Epidermal melanocyte (primary cell): ENCODE measurements around the gene TAF1C.

Source experiments
- DNase-seq: peaks from one replicate; pipeline ENCODE4 v3.0.0; 2011; ENCODE audit warnings: low spot score; ENCODE audit not compliant: insufficient read length

The TAF1C gene

DNA sequence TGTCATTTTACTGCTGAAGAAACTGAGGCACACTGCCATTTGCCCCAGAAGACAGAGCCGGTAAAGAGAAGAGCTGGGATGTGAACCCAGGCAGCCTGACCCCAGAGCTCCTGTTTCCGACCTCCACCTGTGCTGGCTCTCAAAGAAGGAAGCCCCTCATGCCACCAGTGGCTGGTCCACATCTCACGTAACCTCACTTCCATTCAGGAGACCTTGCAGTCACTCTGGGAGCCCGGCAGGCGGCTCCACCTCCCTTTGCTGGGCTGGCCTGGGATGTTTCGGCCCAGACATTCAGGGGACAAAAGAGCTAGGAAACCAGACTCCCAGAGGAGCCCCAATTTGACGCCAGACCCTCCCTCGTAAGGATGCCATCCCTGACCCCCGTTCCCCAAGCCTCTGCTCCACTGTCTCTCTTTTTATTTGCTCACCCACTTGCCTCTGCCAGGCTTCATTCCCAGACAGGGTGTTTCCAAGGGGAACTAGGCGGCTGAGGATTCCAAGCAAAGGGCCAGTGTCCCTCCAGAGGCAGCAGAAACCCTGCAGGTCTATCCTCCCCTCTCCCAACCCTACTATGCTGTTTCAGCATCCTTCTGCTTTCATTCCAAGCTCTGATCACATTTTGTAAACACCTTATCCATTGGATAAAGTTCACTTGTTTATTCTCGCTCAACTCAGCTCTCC, 2.8 kb downstream of the TAF1C start:
- no peak for DNase-seq

DNA sequence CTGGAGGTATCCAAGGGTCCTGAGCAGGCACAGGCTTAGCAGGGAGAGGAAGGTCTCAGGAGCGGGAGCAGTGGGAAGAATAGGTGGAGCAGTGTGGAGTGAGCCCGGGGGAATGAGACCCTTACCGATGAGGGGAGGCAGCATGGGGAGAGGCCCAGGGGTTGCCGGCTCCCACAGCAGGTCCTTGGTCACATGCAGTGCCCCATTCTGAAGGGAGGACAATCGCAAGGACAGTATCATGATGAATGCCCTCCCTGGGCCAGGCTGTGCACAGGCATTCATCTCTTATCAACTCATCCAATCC, 3.3 kb downstream of the TAF1C start:
- no peak for DNase-seq

DNA sequence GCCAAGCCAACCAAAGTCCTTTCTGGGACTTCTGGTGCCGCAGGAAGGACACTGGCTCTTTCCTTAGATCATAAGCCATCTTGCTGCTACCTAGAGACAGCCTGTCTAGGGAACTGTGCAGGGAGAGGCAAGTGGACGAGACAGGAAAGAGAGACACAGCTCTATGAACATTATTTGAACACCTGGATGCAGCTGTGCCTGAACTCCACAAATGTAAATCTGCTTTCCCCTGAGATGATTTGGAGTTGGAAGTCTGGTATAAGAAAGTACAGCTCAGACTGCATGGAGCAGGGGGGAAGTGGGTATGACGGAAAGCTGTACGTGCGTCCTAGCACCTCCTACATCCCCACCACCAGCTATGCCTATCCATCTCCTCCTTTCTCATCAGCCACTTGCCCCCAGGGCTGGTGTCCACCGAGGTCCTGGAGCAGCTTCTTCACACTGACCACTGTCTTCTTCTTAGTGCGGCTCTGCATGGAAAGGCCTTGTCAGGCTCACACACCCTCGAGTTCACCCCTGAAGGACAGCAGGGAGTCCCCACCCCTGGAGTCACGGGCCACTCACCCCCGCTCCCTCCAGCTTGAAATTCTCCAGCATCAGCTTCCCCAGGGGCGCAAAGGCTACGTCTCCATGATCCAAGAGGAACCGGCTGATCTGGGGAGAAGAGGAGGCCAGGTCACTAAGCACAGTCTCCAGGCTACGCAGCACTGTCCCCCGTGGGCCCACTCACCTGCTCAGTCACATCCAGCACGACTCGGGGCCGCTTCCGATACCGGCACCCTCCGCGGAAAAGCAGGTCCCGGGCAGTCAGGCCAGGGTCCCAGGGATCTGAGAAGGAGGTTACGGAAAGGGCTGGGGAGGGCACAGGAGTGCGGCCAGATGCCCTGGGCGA, 3.9 kb downstream of the TAF1C start:
- no peak for DNase-seq

DNA sequence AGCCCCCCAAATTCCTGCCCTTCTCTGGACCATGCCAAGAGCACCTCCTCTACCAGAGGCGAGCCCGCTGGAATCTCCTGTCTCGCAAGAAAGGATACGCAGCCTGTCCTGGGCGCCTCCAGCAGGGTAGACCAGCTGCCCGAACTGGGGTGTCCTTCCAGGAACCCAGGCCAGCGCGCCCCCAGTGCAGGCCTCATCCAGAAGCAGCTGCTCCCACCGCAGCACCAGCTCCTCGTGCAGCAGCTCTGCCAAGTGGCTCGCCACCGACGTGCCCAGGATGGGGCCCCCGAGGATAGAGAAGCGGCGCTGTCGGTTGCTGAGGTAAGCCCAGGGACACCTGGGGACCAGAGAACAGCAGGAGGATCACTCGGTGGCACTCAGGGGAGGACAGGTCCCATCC, 4.8 kb downstream of the TAF1C start:
- no peak for DNase-seq

DNA sequence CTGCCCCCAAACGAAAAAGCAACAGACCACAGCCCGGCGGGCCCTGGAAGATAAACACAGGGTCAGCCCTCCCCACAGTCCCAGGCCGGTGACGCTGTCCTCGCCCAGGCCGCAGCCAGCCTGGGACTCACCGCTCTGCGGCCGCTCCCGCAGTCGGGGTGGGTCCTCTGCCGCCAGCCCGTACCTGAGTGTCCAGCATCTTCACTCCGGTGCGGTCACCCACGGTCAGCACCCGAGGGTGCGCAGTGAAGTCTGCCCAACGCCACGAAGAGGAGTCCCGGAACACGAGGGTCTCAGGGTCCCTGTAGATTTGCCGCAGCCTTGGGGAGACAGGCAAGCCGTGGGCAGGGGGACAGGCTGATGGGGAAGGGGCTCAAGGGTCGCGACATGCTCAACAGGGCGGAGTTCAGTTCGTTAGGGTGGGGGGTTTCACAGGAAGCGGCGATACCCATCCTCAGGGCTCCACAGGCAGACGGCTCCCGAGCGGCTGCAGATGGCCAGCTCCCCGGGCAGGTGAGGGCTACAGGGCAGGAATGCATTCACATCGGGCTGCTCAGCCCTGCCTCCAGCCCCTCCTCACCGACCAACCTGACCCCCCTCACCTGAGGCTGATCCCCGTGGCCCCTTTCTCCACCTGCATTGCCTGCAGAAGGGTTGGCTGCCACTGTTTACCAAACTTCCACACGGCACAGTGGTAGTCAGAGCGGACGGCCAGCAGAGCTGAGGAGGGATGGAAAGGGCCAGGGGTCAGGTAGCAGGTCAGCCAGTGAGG, 5.5 kb downstream of the TAF1C start:
- no peak for DNase-seq

DNA sequence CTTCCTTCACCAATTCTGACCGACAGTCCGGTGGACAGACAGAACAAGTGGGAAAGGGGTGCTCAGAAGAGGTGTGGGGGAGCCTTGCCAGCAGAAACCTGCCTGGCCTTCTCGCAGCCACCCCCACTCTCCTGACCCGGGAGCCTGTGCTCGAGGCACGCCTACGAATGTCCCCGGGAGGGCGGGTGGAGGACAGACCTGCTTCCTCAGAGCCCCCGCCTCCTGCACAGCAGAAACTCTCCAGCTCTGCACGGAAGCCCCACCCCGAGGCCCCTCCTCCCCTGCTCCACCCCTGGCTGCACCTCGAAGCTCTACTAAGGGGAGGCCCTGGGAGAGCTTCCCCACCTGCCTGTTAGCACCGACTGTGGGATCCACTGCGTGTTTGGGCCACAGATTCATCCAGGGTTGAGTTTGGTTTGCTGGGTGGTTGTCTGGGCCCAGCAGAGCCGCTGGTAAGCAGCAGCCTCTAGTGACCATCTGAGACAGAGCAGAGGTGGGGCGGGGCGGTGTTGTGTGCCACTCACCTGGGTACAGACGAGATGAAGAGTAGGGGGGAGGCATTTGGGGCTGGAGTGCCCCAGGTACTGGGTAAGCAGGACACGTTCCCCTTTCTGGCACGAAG, 6.2 kb downstream of the TAF1C start:
- no peak for DNase-seq

DNA sequence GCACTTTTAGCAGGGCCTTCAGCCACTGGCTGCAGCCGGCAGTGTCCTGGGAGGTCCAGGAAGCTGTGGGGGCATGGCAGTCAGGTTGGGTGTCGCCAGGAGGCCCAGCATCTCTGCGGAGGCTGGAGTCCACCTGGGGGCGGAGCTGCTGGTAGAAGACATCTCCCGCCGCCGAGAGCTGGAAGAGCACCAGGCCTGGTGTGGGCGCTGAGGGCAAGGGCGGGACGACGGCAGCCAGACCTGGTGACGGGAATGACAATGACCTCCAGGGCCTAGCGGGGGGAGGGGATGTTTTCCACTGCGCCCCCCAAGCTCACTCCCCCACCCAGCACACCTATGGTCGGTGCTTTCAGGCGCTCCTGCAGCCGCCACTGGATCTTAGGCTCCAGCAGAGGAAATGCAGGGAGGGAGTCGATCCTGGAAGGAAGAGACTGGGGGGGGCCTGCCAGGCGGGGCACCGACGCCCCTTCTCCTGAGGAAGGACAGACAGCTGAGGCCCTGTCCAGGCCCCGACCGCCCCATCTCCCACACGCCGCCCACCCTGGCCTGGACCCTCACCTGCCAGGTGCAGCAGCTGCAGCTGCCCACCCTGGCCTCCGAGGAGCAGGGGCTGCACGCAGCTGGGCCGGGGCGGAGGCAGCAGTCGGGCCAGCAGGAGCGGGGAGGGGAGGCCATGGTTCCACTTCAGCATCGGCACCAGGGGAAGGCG, 7.1 kb downstream of the TAF1C start:
- DNase-seq: no peak

DNA sequence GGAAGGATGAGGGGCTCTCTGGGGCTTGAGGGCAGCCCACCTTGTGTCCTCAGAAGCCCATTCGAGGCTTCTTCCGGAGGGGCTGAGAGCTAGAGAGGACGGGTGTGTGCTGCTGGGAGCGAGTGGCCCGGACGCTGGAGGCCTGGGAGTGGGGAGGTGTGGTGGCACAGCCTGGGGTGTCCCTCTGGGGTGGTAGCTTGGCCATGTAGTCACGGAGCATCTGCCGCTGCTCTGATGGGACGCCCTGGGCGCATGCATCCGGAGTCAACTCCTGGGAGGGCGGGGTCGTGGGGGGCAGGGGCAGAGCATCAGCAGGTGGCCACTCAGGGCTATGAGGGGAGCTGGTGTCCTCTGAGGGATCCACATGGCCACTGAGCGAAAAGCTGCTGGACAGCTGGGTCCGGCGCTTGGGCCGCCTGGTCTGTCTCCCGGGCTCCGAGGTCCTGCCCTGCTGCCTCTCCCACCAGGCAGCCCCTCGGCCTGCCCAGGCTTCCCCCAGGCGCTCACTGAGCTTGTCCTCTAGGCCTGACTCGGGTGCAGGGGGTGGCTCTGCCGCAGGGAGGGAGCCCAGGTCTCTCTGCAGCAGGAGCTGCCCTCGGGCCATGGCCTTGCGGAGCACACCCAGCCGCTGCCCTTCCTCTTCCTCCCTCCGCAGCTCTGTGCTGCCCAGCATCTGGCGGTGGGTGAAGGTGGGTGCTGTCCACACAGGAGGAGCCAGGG, 7.8 kb downstream of the TAF1C start:
- no peak for DNase-seq

DNA sequence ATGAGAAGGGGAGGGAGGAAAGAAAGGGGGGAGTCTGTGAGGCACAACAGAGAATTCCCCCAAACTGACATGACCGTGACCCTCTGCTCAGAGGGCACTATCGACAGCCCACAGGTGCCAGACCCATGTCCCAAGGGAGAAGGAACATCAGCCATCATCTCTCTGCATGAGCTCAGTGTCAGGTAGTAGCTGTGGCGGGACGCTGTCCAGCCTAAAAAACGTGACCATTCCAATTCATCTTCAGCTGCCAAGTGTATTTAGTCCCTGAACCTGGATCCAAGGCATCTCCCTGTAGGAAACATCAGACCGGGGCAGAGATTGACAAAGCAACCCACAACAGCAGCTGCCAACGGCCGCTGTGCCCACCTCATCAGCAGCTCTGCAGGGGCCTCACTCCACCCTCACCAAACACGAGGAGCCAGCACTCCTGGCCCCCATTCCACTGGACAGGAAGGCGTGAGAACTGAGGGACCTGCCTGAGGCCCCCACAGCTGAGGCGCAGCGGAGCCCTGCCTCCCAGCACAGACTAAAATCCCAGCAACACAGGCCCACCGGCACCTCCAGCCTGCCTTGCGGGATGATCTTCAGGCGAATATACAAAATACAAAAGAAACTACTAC, 8.6 kb downstream of the TAF1C start:
- DNase-seq: no peak

DNA sequence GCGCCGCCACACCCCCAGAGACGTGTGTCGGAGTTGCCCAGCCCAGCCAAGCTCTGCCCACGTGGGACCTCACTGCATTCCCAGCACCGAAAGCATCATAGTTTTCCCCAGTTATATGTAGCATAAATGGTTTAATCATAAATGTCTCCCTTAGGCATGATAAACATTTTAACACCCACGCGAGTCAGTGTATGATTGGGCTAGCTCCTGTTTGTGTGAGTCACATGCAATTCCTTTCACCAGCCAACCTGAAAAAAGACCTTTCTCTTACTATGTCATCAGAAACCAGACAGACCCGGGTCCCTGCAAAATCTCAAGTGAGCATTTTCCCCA, 9.2 kb downstream of the TAF1C start:
- DNase-seq: no peak

DNA sequence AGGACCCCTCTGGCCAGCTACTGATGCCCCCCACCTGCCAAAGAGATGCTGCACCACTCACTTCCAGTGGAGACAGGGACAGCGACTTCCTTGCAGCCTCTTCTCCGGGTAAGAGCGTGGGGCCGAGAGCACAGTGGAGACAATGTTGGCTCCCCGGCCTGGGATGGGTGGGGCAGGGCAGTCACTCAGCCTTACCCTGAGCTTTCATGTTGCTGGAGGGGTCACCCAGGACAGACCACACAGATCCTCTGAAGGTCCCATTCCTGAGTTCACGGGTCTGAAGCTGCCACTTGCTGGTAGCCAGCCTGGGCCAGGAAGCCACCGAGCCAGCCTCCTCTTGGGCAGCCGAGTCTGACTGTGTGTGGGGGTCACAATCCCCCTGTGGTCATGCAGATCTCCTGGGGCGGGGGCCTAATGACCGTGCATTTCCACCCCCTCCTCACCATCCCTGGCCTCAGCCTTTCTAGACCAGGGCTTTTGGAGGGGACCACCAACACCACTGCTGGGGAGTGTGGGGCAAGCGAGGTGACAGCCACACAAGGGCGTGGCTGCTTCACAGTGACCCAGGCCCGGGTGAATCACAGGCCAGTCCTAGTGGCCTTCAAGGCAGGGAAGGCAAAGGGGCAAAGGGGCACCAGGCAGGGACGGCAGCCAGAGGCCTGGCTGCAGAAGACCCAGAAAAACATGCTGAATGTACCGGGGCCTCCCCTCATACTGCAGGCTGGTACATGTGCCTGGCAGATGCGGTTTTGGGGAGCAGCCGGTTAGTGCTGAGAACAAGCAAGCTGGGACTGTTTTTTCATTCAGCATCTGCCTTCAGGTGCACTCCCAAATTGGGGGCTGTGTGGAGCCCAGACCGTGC, 10.4 kb downstream of the TAF1C start:
- no peak for DNase-seq

DNA sequence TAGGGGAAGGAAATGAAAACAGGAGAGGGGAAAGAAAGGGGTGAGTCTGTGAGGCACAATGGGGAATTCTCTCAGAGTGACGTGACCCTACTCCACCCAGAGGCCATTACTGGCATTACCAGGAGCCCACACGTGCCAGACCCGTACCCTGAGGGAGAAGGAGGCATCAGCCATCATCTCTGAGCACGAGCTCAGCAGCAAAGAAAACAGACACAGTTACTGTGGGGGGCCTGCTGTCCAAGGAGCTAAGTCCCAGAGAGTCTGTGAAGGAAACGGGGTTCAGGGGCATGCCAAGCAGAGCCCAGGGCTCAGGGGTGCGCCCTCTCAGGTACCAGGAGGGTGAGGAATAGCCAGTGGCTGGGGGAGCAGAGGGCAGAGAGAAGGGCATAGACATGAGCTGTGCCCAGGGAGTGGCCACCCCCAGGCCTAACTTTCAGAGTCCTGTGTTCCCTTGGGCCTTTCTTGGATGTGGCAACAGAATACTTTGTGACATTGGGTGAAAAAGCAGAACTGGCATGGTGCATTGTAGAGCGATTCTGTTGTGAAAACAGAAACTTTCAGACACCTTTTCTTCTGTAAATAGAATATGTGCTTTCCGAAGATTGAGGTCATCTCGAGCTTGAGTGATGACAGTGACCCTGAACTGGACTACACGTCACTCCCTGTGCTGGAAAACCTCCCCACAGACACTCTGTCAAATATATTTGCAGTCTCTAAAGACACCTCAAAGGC, 11.3 kb downstream of the TAF1C start:
- DNase-seq: peak; percentile 63

DNA sequence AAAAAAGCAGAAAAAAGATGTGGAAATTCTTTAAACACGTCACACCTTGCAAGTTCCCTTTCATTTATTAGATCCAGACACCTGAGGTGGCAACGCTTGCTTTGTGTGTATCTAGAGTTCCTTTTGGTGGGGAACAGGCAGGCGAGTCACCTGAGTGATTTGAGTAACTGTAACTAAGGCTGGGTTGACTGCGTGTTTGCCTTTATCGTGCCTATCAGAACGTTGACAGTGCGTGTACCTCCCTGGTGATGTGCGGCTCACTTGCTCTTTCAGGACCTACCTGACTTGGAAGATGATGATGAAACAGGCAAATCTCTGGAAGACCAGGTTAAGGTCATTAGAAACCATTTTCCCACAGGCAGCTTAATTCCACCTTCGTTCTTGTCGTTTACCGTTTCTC, 12.5 kb downstream of the TAF1C start:
- no peak for DNase-seq

DNA sequence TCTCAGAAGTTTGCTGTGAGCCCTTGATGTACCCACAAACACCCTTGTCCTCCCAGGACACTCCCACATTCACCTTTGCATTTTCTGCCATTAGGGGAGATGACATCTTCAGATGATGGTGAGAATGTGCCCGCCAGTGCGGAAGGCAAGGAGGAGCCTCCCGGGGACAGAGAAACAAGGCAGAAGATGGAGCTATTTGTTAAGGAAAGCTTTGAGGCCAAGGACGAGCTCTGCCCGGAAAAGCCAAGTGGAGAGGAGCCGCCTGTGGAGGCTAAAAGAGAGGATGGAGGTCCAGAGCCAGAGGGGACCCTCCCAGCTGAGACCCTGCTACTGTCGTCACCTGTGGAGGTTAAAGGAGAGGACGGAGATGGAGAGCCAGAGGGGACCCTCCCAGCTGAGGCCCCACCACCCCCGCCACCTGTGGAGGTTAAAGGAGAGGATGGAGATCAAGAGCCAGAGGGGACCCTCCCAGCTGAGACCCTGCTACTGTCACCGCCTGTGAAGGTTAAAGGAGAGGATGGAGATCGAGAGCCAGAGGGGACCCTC, 17.0 kb downstream of the TAF1C start:
- no peak for DNase-seq

DNA sequence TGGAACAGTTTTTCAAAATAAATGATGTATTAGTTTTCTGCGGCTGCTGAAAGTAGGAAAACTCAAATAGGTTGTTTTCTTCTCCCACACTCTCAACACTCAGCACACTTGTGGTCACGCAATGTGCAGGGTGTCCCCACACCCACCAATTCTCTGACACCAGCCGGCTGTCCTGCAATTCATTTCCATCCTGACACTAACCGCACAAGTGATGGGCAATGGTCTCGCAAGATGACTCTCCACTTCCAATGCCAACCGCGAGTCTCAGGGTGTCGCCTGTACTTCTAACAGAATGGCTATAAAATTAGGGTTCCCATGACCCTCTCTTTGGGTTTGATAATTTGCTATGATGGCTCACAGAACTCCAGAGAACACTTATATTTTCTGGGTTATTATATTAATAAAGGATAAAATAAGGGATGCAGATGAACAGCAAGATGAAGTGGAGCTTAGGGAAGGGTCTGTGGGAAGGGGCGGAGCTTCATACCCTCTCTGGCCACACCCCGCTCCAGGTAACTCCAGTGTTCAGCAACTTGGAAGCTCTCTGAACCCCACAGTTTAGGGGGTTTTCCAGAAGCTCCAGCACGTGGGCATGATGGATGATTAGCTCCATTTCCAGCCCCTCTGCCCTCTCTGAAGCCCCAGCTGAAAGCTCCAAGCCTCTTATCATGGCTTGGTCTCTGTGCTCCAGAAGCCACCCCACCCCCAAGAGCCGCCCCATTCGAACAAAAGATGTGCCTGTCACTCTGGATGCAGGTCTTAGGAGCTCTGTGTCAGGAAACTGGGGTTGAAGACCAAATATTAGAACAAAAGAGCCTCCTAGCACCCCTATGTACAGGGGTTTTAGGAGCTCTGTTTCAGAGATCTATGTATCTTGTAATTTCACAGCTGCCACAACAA, 19.8 kb downstream of the TAF1C start:
- DNase-seq: no peak

DNA sequence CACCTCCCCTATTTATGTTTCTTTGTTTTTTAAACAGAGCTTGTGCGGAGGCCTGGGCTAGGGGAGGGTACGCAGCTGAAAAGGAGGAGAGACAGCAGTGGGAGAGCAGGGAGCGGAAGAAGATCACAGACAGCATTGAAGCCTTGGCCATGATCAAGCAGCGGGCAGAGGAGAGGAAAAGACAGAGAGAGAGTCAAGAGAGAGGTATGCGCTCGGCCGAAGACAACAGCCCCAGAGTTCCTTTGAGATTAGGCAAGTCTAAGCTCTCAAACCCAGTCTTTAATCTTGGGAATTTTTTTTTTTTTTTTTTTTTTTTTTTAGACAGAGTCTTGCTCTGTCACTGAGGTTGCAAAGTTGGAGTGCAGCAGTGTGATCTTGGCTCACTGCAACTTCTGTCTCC, 21.1 kb downstream of the TAF1C start:
- no peak for DNase-seq

DNA sequence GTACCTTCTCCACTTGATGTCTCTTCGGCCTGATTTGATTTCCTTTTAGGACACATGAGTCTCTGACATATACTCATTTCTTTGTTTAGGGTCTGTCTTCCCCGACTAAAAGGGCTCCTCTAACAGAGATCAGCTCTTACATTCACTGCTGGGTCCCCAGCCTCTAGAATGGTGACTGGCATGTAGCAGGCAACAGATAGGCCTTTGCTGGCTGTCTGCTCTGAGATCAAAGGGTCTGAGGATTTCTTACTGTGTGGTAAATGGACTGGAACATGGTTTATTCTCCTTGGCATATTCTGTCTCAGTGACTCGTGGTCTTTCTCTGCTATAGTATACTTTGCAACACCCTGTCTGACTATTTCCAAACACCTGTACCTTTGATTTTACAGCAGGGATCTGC, 25.1 kb downstream of the TAF1C start:
- no peak for DNase-seq
